NCI-H1092 (cell line): Measurements from ENCODE around the gene ABR.
A peak's percentile ranks its signal among the peaks of the same experiment; 100 is the strongest.
"Not testable (repeated sequence)": the region's sequence is repeated elsewhere in the genome, so short reads cannot be mapped to it uniquely, and the experiment has no call there.

Source experiments
- DNase-seq: peaks from one replicate; lab custom pipeline; 2025; lab: John Stamatoyannopoulos, UW

The ABR gene

DNA sequence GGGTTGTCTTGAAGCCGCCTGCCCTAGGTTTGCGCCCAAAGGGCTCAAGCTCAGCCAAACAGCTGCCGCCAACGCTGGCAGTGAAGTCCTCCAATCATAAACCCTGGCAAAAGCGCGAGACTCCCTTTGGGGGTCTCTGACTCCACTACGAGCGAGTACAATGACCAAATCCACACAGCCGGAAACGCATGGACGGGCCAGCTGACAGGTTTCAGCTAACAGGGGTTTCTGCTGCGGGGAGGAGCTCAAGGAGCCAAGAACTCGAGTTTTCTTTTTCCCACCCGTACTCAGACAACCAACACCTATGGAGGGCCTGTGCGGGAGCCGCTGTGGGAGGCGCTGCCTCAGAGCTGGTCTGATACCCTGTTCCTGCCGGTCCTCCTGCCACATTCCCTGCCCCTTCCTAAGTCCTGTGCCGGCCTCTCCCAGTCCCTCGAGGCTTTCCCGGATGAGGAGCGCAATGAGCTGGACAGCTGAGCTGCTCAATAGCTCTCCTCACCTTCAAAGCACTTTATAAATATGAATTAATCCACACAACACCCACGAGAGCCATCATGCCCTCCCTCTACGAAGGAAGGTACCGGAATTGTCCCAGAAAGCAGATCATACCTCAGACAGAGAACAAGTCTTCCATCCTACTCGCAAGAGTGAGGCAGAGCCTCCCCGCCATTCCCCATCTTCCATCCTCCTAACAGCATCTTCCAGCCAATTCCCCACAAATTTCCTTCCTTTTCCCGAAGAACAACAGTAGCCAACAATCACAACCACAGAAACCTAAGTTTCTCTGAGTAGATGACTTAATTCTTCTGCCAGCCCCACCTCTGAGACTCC lies 6.1 kb downstream of the ABR start:
- DNase-seq, result no peak

DNA sequence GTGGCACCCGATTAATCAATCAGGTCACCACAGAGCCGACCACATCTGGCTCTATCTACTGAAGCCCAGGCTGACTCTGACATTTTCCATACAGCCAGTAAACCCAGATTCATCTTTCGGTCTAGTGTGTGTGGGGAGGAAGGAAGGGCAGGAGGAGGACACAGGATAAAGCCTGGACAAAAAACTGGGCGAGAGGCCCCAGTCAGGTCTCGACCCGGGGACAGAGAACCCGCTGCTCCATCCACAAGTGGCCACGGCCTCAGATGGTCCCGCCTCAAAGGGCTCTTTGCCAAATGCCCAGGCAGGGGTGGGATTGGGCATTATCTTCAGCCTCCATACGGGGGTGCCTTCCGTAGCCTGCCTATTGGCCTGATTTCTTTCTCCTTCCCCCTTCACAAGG lies 7.8 kb downstream of the ABR start:
- no peak for DNase-seq

DNA sequence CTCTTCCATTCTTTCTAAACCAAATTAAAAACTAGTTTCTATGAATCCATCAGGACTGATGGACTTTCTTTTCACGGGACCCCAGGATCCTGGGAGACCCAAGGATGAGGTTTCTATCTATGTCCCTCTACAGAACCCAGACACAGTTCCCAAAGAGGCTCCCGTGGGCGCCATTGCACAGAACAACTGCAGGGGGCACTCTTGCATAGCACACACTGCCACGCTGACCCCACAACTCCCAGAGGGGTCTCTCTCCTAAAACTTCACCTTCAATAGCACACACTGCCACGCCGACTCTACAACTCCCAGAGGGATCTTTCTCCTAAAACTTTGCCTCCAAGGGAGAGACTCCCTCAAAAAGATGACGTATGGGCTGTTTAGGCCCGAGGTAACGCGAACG lies 9.0 kb downstream of the ABR start:
- DNase-seq, result no peak

DNA sequence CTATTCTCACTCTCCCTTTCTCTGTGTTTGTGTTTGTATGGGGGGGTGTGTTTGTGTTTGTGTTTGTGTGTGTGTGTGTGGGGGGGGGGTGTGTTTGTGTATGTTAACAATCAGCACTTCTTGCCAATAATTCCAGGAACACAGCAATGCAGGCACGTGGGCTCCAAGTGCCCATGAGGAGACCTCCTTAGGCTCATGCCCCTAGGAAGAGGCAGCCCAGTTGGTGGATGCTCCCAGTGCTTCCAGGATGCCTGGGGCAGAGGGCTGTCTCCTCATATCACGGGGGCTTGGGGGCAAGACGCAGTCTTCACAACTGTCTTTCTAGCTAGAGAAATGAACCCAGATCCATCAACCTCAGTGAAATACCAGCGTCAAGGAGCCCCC lies 9.9 kb downstream of the ABR start:
- no peak for DNase-seq

DNA sequence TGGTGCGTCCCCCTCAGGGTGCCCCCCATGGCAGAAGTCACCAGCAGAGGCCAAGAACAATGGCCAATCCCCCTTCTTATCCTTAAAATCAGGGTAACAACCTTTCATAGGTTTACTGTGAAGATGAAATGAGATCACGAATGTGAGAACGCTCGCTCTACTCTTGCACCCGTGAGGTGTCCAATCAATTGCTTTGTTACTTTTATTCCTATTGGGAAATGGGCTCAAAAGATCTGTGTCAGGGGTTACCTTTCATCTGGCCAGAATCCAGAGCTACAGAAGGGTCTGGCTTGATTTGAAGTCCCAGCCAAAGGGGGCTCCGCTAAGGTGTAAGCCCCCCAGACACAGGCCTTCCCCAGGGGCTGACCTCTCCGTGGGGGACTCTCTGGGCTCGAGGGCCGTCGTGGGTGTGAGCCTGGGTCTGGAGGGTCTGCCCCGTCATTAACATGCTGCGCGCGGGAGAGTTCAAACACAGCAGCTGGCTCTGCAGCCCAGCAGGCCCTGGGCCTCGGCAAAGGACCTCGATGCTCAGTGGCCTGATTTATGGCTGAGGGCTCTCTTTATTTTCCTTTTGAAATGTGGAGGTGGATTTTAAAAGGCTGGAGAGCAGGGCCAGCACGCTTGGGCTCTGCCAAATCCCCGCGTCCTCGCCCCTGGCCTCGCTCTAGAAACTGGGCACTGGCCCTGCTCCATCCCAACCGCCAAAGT lies 10.4 kb downstream of the ABR start:
- DNase-seq, result no peak

DNA sequence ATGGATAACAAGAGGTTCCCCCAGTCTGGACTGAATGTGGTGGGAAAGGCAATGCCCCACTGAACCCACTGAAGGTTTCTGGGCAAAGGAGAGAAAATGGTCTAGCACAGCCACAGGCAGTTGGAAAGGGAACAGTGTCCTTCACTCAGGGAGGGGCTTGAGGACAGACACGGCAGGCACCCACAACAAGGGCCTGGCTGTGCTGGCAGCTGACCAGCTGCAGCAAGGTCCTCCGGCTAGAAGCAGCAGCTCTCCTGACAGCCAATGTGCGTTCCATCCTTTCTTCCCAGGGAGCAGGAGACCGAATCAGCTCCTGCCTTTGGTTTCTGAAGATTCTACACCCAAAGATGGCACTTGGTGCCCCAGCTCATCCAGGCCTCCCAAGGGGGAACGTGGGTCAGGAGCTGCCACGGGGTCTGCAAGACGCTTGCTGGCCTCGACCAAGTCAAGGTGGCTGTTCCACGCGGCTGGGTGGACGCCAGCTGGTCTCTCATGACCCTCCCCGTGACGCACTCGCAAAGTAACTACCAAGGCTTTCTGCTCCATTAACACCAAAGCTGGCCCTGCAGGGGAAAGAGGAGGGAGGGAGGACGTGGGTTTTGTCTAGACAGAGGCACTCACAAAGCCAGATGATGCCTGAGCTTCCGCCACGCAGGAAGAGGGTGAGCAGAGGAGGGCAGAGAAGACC lies 11.1 kb downstream of the ABR start:
- no peak for DNase-seq

DNA sequence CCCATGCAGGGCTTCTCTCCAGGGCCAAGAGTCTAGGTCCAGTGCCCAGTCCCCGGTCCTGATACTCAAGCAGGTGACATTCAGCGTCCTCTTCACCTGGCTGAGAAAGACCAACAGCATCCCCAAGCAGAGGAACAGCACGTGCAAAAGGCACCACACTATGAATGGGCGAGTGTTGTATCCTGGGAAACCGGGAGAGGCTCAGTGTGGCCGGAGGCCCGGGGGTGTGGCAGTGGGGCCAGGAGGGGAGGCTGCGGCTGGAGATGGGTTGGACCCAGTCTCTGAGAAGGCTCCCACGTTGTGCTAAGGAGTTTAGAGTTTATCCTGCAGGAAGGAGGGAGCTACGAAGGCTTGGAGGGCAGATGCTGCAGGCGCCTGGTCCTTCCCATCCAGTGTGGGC lies 13.5 kb downstream of the ABR start:
- no peak for DNase-seq

DNA sequence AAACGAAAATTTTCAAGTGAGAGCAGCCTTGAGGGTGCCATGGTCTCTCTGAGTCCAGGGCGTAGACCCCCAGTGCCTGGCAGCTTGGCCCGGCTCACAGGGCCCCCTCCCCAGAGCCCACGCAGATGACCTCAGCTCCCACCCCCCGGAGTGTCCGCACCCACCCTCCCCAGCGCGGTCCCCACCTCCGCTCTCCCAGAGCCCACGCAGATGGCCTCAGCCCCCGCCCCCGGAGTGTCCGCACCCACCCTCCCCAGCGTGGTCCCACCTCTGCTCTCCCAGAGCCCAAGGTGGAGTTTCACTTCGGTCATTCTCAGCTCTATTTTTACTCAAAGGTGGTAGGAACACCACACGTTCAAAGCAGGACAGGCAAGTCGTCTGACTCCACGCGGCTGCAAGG lies 13.9 kb downstream of the ABR start:
- no peak for DNase-seq

DNA sequence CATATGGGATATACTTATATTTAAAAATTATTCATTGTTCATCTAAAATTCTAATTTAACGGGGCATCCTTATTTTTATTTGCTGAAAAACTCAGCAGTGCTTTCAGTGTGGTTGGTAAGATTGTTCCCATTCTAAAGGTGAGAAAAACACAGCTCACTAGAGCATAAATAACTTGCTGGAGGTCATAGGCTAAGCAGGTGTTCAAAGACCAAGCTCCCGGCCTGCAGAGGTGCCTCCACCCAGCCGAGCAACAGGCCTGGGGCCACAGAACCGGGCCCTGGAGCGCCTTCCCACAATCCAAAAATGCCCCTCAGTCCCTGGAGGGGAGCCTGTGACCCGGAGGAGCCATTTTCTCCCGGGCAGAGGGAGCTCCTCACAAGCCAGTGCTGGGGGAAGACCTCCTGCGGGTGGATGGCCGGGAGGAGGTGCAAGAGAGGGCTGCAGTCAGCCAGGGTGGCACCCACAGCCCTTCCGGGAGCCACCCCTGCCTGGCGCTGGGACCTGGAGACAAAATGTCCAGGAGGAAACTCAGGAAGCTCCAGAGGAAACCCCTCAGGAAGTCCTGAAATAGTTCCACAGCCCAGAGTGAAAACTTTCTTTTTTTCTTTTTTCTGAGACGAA lies 14.7 kb downstream of the ABR start:
- no peak for DNase-seq

DNA sequence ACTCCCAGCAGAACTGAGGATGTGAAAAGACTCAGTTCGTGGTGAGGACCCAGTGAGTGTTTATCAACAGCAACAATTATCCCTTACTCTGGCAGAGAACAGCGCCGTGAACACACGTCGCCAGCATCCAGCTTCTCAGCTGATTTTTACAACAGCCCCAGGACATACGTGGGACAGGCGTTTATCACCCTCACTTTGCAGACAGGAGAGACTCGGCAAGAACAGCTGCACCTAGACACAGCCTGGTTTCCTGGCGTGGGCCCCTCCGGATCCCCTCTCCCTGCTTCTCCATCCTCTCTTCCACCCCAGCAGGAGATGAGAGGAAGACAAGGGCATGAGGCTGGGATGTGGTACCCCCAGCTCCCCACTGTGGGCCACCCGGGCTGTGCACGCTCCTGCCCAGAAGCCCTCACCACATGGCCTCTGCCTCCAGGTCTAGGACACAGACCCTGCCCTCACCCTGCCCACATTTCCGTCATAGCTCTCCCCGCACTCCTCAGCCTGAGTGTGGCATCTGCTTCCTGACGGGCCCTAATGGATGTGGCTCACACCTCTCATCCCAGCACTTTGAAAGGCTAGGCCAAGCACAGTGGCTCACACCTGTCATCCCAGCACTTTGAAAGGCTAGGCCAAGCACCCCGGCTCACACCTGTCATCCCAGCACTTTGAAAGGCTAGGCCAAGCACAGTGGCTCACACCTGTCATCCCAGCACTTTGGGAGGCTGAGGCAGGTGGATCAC lies 17.5 kb downstream of the ABR start:
- no peak for DNase-seq

DNA sequence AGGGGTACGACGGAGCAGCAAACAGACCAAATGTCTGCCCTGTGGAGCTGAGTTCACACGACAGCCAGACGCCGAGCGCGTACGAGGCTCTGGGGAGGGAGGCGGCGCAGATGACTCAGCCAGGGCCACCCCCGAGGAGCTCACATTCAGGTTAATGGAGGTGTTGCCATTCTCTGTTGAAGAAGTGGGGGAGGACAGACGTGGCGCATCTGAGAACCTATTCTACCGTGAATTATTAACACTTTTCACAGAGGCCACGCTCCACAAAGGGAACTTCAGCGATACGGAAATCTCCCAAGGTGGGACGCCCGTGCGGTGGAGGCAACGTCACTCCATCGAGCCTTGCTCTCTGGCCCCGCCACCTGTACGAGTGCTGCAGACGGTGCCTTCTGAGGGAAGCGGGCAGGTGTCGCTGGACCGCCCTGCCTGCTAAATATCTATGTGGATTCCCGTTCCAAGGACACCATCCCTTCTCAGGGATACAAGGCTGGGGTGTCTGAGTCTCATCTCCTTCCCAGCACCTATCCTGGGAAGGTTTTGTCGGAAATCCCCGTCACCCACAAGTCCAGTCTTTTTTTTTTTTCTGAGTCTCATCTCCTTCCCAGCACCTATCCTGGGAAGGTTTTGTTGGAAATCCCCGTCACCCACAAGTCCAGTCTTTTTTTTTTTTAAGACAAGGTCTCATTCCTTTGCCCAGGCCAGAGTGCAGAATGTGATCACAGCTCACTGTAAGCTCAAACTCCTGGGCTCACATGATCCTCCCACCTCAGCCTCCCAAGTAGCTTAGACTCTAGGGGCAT lies 19.0 kb downstream of the ABR start:
- no peak for DNase-seq

DNA sequence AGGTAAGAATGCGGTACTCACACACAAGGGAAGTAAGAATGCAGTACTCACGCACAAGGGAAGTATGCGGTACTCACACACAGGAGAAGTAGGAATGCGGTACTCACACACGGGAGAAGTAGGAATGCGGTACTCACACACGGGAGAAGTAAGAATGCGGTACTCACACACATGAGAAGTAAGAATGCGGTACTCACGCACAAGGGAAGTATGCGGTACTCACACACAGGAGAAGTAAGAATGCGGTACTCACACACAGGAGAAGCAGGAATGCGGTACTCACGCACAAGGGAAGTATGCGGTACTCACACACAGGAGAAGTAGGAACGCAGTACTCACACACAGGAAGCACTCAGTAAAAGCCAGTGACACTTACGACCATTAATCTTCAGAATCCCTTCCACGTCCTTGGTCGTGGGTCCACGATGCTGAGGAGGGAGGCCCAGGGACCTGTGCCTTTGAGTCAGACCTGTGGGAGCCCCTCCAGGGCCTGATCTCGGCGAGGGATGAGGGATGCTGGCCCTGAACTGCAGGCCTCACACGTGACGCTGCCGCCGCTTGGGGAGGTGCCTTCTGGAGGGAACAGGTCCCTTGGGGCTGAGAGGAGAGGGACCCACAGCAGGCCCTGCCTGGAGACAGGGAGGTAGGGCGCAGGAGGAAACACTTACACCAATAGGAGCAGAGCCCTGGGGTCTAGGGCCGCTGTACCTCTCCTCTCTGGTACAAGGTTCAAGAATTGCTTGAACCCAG lies 20.2 kb downstream of the ABR start:
- DNase-seq, result no peak

DNA sequence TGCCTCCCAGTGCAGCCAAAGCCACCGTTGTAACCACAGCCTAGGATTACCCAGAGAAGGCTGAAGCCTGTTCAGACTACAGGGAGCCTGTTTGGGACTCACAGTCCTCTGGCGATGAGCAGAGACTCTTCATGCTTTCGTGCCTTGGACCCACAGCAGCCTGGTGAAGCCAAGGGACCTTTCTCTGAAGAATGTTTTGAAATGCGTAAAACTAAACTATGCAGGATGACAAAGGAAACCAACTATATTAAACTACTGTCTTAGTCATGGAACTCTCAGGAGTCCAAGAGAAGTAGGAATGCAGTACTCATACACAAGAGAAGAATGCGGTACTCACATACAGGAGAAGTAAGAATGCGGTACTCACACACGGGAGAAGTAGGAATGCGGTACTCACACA lies 20.9 kb downstream of the ABR start:
- no peak for DNase-seq

DNA sequence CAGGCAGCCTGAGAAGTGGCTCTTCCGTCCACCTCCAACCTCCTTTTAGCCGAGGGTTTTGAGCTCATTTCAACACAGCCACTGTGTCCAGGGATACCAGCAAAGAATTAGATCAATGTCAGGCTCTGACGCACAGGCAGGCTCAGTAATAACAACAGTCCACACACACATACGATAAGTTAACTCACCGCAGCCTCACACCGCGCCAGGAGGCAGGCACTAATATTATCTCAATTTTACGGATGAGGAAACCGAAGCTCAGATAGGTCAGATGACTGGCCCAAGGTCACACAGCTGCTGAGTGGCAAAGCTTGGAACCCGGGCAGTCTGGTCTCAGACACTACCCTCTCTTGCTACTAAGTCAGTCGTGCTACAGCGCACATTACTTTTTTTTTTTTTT lies 22.9 kb downstream of the ABR start:
- no peak for DNase-seq

DNA sequence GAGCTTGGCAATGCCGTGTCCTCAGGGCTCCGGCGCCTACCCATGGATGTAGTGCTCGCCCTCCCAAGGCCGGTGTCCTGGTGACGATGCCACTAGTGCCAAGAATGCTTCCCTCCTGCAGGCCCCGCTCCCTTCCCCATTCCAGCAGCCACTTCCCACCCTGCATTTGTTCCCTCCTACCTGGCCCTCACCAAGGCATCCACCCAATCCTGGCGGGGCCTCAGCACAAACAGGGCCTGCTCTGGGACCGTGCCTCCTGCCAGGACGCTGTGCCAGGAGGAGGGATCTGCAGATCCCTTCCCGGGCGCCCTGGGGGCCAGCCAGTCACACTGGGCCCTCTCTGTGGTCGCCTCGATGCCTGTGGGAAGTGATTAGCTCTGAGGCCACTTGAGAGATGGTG lies 25.1 kb downstream of the ABR start:
- no peak for DNase-seq

DNA sequence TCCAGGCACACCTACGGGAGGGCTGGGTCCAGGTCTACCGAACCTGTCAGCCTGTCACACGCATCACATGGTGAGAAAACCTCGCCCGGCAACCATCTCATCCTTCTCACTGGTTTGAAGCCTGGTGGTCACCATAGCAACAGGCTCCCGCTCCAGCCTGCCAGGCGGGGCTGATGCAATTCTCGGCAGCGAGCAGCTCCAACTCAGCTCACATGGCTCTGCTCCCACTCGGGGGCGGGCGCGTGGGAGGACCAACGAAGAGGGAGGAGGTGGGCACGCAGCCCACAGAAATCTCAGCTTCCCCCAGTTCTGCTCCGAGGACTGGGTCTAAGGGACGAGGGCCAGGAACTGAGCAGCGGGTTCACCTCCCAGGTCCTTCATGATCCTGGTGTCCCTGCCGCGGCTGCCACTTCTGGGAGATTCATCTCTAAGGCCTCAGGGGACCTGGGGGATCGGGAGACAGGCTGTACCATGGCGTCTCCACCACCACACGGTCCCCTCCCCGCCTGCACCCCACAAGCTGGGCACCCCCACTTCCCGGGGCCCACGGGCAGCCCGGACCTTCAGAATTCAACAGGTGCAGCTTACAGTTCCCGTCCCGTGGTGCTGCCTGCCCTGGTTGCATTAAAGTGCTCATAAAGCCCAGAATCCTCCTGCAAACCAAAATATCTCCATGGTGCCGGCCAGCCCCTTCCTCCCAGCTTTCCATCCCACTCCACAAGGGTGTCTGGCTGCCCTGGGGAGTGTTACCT lies 25.8 kb downstream of the ABR start:
- peak; percentile 54 for DNase-seq

DNA sequence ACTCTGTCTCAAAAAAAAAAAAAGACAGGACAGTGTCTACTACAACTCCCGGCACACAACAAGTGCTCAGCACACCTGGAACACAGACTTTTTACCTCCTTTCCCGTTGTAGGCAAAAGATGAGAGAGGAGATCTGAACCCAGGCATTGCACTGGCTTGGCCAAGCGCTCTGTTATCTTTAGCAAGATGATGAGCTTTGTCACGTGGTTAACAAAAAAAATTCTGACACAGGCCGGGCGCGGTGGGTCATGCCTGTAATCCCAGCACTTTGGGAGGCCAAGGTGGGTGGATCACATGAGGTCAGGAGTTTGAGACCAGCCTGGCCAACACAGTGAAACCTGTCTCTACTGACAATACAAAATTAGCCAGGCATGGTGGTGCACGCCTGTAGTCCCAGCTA lies 27.2 kb downstream of the ABR start:
- DNase-seq, result not testable (repeated sequence)

DNA sequence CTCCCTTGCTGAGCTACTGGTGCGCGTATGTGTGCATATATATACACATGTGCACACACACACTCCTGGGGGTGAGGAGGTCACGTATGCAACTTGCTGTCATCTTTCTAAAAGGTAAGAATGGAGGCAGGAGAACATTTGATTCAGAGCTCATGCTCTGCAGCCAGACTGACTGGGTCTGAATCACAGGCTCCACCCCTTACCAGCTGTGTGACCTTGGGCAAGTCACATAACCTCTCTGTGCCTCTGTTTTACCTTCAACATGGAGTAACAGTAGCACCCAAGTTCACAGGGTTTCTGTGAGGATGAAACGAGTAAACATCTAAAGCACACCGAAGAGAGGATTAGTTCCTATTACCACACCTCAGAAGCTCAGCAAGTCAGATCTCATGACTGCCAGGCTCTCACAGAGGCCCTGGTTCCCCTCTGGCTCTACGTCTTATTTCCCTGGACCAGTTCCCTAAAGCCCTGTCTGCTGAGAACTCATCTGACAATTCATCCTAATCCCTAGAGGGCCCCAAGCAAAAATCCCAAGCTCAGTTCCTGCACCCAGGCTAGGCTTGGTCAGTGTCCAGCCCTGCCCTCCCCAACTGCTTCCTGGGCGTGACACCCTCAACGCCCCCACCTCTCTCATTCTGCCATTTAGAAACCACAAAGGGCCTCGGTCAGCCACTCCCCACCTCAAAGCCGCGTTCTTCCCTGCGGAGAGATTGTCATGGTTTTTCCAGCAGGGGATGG lies 28.7 kb downstream of the ABR start:
- no peak for DNase-seq

DNA sequence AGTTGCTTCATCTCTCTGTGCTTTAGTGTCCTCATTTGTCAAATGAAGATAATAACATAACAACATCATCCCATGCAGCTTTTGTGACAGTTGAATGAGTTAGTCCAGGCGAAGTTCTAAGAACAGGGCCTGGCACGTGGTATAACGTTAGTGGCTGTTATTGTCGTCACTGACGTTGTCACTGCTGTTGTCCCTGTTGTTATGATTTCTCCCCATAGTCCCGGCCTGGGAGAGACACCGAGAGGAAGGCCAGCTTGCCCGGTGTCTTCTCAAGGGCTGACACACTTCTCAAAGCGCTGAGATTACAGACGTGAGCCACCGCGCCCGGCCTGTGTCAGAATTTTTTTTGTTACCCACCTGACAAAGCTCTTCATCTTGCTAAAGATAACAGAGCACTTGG lies 29.9 kb downstream of the ABR start:
- DNase-seq, result no peak
